ENCODE results near the gene EBI3.
"Not testable (repeated sequence)": the region's sequence is repeated elsewhere in the genome, so short reads cannot be mapped to it uniquely, and the experiment has no call there.

The EBI3 gene

GRCh38 chr19:4234862-4235201 is 5.5 kb downstream of the EBI3 start:
- no peak for DNase-seq

- not testable (repeated sequence) for DNase-seq
These were observed 8.2 kb downstream of the EBI3 start for GRCh38 chr19:4237510-4237909.

DNA sequence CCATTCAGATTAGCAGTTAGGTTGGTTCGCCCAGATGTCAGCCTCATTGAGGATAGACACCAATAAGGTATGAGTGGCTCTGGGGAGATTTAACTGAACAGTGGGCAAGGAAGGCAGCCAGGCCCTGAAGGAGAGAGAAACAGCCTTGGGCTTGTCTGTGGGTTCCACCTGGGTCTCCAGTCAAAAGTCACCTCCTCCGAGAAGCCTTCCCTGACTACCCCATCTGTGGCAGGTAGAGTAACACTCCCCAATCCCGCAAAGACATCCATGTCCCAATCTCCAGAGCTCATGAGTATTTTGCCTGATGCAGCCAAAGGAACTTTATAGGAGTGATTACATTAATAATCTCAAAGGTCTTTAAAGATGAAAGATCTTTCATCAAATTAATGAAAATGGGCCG is 9.5 kb downstream of the EBI3 start:
- no peak for DNase-seq

DNA sequence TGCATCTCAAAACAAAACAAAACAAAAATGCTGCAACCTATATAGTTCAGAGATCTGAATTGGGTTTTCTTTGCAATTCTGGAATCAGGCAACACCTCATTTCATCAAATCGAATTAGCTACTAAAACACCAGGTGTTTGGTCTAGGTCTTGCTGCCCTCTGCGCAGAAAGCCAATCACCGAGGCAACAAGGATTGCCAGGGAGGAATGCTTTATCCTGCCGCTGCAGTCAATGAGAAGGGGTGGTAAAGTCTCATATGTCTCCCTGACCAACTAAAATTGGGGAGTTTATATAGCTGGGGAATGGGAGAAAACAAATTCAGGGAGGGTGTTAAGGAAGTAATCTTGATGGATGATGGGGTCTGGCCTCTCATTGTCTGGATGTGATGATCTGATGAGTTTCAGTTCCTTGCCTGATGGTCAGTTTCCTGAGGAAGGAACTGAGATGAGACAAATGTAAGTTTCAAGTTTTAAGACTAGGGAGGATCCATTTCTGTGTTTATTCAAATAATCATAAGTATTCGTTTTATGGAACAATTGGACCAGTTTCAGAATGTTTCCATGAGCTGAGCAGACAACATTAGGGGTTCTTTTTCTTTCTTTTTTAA is 12.6 kb downstream of the EBI3 start:
- DNase-seq: no peak

GRCh38 chr19:4245938-4246337 is 16.6 kb downstream of the EBI3 start:
- DNase-seq: not testable (repeated sequence)

- peak; percentile 97 for DNase-seq
These were observed 17.7 kb downstream of the EBI3 start, which contains the start of gene YJU2 for GRCh38 chr19:4246767-4247593. YJU2 (plus strand) TSS chr19:4247080; CDS start chr19:4247147, 67 bp downstream.

GRCh38 chr19:4256563-4256962 is 27.2 kb downstream of the EBI3 start:
- no peak for DNase-seq

GRCh38 chr19:4257025-4257424 is 27.7 kb downstream of the EBI3 start:
- DNase-seq: no peak

DNA sequence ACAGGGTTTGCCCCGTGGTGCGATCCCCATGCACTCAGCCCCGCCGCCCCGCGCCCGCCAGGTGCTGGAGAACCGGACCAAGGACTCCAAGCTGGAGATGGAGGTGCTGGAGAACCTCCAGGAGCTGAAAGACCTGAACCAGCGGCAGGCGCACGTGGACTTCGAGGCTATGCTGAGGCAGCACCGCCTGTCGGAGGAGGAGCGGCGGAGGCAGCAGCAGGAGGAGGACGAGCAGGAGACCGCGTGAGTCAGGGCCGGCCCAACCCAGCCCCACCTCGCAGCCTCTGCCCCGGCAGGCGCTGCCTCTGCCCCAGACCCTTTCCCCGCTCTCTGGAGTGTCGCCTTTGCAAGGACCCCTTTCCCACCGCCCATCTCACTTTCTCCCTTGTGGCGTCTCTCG is 28.9 kb downstream of the EBI3 start:
- no peak for DNase-seq

DNA sequence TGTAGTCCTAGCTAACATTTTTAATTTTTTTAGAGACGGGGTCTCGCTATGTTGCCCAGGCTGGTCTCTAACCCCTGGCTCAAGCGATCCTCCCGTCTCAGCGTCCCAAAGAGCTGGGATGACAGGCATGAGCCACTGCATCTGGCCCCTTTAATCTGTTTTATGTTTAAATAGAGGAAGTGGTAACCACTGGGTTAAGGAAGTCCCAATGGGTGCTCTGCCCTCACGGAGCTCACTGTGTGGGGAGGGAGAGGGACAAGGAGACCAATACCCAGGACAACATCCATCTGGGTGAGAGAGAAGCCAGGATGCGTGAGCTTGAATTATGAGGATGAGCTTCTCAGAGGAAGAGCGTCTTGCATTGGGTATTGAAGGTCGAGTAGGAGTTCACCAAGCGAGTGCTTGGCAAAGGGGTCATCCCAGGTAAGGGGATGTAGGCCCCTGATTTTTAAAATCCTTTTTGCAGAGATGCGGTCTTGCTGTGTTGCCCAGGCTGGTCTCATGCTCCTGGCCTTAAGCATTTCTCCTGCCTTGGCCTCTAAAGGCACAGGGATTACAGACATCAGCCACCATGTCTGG is 31.4 kb downstream of the EBI3 start:
- no peak for DNase-seq

DNA sequence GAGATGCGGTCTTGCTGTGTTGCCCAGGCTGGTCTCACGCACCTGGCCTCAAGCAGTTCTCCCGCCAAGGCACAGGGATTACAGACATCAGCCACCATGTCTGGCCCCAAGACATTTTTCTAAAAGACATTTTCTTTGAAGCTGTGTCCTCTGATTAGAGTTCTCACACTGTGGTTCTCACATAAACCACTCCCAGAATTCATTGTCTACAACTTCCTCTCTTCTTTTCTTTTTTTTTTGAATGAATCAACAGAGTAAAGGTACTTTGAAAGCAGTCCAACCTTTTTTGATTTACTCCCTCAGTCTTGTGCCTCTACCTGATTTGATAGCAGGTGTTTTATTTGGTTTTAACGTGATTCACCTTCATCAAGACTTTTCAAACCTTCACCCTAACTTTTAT is 35.5 kb downstream of the EBI3 start:
- DNase-seq: no peak

- no peak for DNase-seq
These were observed 37.1 kb downstream of the EBI3 start for GRCh38 chr19:4266253-4267000.

- peak; percentile 57 for DNase-seq
These were observed 38.0 kb downstream of the EBI3 start for GRCh38 chr19:4267101-4267900.

DNA sequence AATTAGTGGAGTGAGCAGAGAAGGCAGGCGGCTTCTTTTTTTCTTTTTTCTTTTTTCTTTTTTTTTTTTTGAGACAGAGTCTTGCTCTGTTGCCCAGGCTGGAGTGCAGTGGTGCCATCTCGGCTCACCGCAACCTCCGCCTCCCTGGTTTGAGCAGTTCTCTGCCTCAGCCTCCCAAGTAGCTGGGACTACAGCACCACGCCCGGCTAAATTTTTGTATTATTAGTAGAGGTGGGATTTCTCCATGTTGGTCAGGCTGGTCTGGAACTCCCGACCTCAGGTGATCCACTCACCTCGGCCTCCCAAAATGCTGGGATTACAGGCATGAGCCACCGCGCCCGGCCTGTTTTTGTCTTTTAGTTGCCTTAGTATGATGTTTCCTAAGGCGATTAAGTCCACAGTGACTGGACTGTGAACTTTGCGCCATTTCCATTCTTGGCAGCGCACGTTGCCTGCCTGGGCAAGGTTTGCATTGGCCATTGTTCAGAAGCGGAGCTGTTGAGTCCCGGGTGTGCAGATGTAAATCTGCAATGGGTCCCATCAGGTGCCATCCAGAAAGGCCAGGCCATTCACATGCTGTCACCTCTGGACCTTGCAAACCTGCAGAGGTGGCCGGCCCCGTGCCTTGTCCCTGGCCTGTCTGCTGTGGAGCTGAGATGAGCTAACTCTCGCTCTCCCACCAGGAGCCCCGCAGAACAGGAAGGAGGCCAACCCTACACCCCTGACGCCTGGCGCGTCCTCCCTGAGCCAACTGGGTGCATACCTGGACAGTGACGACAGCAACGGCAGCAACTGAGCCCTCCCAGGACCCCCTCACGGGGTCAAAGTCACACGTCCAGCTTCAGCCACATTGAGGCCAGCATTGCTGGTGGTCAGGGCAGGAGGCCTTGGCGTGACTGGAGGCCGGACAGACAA is 38.8 kb downstream of the EBI3 start:
- DNase-seq: no peak

DNA sequence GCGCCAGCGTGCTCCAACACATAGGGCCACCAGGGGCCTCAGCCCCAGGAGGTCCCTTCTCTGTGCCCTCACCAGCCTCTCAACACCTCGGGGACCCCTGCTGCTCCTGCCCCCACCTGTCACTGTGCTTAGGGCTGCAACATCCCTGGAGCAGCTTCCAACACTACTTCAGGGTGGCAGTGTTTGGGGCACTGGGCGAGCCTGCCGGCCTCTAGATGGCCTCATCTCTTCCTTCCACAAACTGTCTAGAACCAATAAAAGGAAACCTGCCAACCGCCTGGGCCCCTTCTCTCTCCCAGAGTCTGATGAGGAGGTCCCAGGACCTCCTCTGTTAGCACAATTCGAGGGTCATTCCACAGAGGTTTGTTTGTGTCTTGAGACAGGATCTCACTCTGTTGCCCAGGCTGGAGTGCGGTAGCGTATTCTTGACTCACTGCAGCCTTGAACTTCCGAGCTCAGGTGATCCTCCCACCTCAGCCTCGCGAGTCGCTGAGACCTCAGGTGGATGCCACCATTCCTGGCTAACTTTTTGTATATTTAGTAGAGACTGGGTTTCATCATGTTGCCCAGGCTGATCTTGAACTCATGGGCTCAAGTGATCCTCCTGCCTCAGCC is 39.6 kb downstream of the EBI3 start:
- no peak for DNase-seq

DNA sequence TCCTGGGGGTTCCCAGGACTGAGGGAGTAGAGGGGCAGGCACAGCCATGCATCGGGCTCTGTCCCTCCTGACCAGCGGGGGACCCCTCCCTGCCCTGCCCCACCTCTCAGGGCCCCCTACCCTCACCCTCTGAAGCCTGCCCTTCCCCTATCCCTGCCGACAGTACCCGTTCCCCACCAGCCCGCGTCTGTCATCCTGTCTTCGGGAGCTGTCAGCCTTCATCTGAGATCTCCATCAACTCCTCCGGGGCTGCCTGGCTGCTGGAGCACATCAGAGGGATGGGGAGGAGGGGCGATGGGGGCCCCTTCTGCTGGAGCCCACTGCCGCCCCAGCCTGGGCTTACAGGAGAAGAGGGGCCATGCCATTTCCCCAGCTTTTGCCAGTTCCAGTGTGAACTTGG is 43.6 kb downstream of the EBI3 start:
- DNase-seq: no peak

- not testable (repeated sequence) for DNase-seq
These were observed 45.0 kb downstream of the EBI3 start for GRCh38 chr19:4274321-4274686.

DNA sequence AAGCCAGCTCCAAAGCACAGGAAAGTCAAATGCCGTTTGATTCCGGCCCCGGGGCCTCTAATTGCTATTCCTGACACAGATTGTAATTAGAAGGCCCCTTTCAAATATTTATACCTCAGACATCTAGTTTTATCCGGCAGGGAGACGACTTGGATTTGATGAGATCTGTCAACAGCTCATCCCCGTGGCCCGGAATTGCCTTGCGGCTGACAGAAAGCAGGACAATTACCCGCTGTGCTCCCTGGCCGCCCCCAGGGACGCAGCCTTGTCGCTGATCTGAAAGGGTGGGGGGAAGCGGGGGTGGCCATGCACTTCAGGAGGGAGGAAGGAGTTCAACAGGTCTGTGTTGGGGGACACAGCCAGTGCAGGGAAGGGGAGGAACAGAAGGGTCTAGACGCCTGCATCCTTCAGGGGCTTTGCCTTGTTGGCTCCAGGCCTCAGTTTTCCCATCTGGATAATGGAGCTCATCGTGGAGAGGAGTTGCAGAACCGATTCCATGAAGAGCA is 47.9 kb downstream of the EBI3 start:
- no peak for DNase-seq

GRCh38 chr19:4278010-4278409 is 48.7 kb downstream of the EBI3 start:
- no peak for DNase-seq

GRCh38 chr19:4278419-4279266 is 49.3 kb downstream of the EBI3 start, which contains the start of gene SHD:
SHD (plus strand) TSS chr19:4279266; CDS start chr19:4280064, 798 bp downstream.
- DNase-seq: peak; percentile 69

Data from right forelimb (tissue), 1 donor.